BJ (cell line): ENCODE data around the gene C19orf18. TPM values are rescaled to one million over a fixed set of nuclear protein-coding genes. Genes with fewer than 3 reads are reported as not detected.

Experiments
- CTCF ChIA-PET: fragments of 350-600 bp; formaldehyde crosslinking; extraction: SDS; loops from one replicate; lab custom pipeline; 2021; ENCODE audit warnings: antibody characterized with exemption, inconsistent platforms; lab: Yijun Ruan, JAX
- POLR2A ChIA-PET: fragments of 300-600 bp; sonication (Branson Sonifier 250); formaldehyde crosslinking; extraction: SDS; loops from one replicate; lab custom pipeline; 2021; ENCODE audit warnings: antibody characterized with exemption; lab: Charles Lee
- DNase-seq: peaks from one replicate; pipeline ENCODE4 v3.0.0-alpha.2; 2011; ENCODE audit warnings: low read depth
- H3K27me3 ChIP-seq: 2 replicates; pipeline ENCODE4 v1.6.0; 2011; ENCODE audit warnings: low read length; ENCODE audit not compliant: control insufficient read depth, insufficient read depth
- H3K36me3 ChIP-seq: 2 replicates; pipeline ENCODE4 v1.5.1; 2011; ENCODE audit warnings: low read length; ENCODE audit not compliant: control insufficient read depth, insufficient read depth
- H3K4me3 ChIP-seq: 2 replicates; pipeline ENCODE4 v1.5.1; 2011; ENCODE audit warnings: low read depth, mild to moderate bottlenecking, control low read depth, low read length
- CTCF ChIP-seq: IDR thresholded peaks from 2 replicates; pipeline ENCODE4 v1.5.1; 2011; ENCODE audit warnings: low read depth, mild to moderate bottlenecking, control low read depth, inconsistent platforms, low read length, moderate library complexity; ENCODE audit not compliant: insufficient read depth
- polyA plus RNA-seq: library from polyadenylated mRNA; depleted of rRNA; stranded (reverse); fragments of >200 nt; gene quantifications from 2 replicates; pipeline ENCODE4 v1.2.3, GENCODE V29; 2011

Gene C19orf18
- polyA plus RNA-seq, 1 experiment = not detected

- DNase-seq = no peak
- H3K27me3 ChIP-seq = no peaks in the 10 kb centered on the region
- ChIA-PET CTCF (interaction anchor here (1.3 kb wide), 2 partner anchors 18 to 385 kb away, joined by 3 to 5 read pairs; no protein-coding TSS in a partner anchor), POLR2A (no interaction called here)
- no peak for TF ChIP-seq CTCF
- H3K4me3 ChIP-seq = peak overlapping the region; percentile 91
- peaks cover 25% of the 10 kb centered on the region for H3K36me3 ChIP-seq
Measured at GRCh38 chr19:58003174-58003828, 29.0 kb upstream of the C19orf18 start.

- ChIA-PET POLR2A (no interaction called here), CTCF (interaction anchor here (0.6 to 1.3 kb wide), 5 partner anchors 17 to 701 kb away, joined by 3 to 5 read pairs (median 3); no protein-coding TSS in a partner anchor)
- no peak for TF ChIP-seq CTCF
- peaks cover 27% of the 10 kb centered on the region for H3K36me3 ChIP-seq
- H3K4me3 ChIP-seq = peak within 1 kb of the TSS; percentile 91
- DNase-seq = peak; percentile 21
- no peaks in the 10 kb centered on the region for H3K27me3 ChIP-seq
Measured at GRCh38 chr19:58002384-58003173, 28.2 kb upstream of the C19orf18 start, which contains the start of gene ZNF606. Gene ZNF606, minus strand, starts transcription at chr19:58002820. Its CDS starts 1,501 bp downstream, at chr19:58001319.

- Histone ChIP-seq H3K4me3 (peak overlapping the region; percentile 91), H3K27me3 (no peaks in the 10 kb centered on the region), H3K36me3 (peaks cover 27% of the 10 kb centered on the region)
- no peak for DNase-seq
- TF ChIP-seq CTCF = no peak
- ChIA-PET CTCF (interaction anchor here (0.6 to 1.3 kb wide), 4 partner anchors 17 to 700 kb away, joined by 3 to 5 read pairs (median 3); no protein-coding TSS in a partner anchor), POLR2A (no interaction called here)
Measured at GRCh38 chr19:58001895-58002369, 27.6 kb upstream of the C19orf18 start.

- POLR2A ChIA-PET = no interaction called here
- Histone ChIP-seq H3K4me3 (no peak overlapping the region), H3K27me3 (no peaks in the 10 kb centered on the region), H3K36me3 (peaks cover 25% of the 10 kb centered on the region)
- CTCF ChIA-PET = no interaction called here
- TF ChIP-seq CTCF = no peak
- no peak for DNase-seq
Measured at GRCh38 chr19:58000677-58001076, 26.3 kb upstream of the C19orf18 start.

GRCh38 chr19:57992841-57993240 is 18.5 kb upstream of the C19orf18 start:
- CTCF ChIA-PET = no interaction called here
- H3K27me3 ChIP-seq = no peaks in the 10 kb centered on the region
- no peak for DNase-seq
- TF ChIP-seq CTCF = no peak
- H3K4me3 ChIP-seq = no peak overlapping the region
- POLR2A ChIA-PET = no interaction called here
- H3K36me3 ChIP-seq = peaks cover 24% of the 10 kb centered on the region
